GM19463 (cell line): ENCODE measurements around the gene SULT1E1.

ENCODE experiments used
- ATAC-seq: cut with Tn5 transposase; IDR thresholded peaks from one replicate; pipeline ENCODE4 v1.9.1; 2021; ENCODE audit warnings: mild to moderate bottlenecking, moderate library complexity; ENCODE audit not compliant: unreplicated experiment

SULT1E1 gene

GRCh38 chr4:69800599-69800998, 59.3 kb downstream of the SULT1E1 start:
- ATAC-seq: no peak

GRCh38 chr4:69799337-69799736, 60.6 kb downstream of the SULT1E1 start:
- ATAC-seq: no peak

GRCh38 chr4:69793732-69794131, 66.2 kb downstream of the SULT1E1 start:
- no peak for ATAC-seq
